ENCODE measurements around the gene LAMC3.

The LAMC3 gene

GRCh38 chr9:131046581-131047202 lies 37.7 kb downstream of the LAMC3 start:
- Histone ChIP-seq H3K4me3 (ENCODE audit: low read depth, low read length) (no peak overlapping the region), H3K36me3 (no peaks in the 10 kb centered on the region), H3K27me3 (ENCODE audit: insufficient read depth, low read depth, severe bottlenecking) (no peaks in the 10 kb centered on the region), H3K9me3 (ENCODE audit: severe bottlenecking) (peaks cover 13% of the 10 kb centered on the region), H3K27ac (no peak overlapping the region)
- peak; percentile 93 for TF ChIP-seq CTCF (IDR thresholded peaks at IDR 0.05; ENCODE audit: low read depth, low read length)
- DNase-seq, result peak; percentile 77

- no peaks in the 10 kb centered on the region for H3K36me3 ChIP-seq
- H3K9me3 ChIP-seq (ENCODE audit: severe bottlenecking), result peaks cover 13% of the 10 kb centered on the region
- H3K4me3 ChIP-seq (ENCODE audit: low read depth, low read length), result no peak overlapping the region
- H3K27me3 ChIP-seq (ENCODE audit: insufficient read depth, low read depth, severe bottlenecking), result no peaks in the 10 kb centered on the region
- no peak for DNase-seq
- TF ChIP-seq CTCF (IDR thresholded peaks at IDR 0.05; ENCODE audit: low read depth, low read length), result no peak
- H3K27ac ChIP-seq, result no peak overlapping the region
Observed at GRCh38 chr9:131048332-131048731, 39.4 kb downstream of the LAMC3 start.

- peaks cover 13% of the 10 kb centered on the region for H3K9me3 ChIP-seq (ENCODE audit: severe bottlenecking)
- no peak for TF ChIP-seq CTCF (IDR thresholded peaks at IDR 0.05; ENCODE audit: low read depth, low read length)
- DNase-seq, result no peak
Observed at GRCh38 chr9:131048820-131049219, 39.8 kb downstream of the LAMC3 start.

GRCh38 chr9:131049829-131050715 lies 41.1 kb downstream of the LAMC3 start:
- H3K9me3 ChIP-seq (ENCODE audit: severe bottlenecking), result peaks cover 13% of the 10 kb centered on the region
- H3K4me3 ChIP-seq (ENCODE audit: low read depth, low read length), result no peak overlapping the region
- DNase-seq, result no peak
- no peak overlapping the region for H3K27ac ChIP-seq
- H3K36me3 ChIP-seq, result no peaks in the 10 kb centered on the region
- no peaks in the 10 kb centered on the region for H3K27me3 ChIP-seq (ENCODE audit: insufficient read depth, low read depth, severe bottlenecking)
- no peak for TF ChIP-seq CTCF (IDR thresholded peaks at IDR 0.05; ENCODE audit: low read depth, low read length)

More at GRCh38 chr9:131048820-131049219, 39.8 kb downstream of the LAMC3 start:
- no peaks in the 10 kb centered on the region for H3K36me3 ChIP-seq
- H3K27me3 ChIP-seq (ENCODE audit: insufficient read depth, low read depth, severe bottlenecking), result no peaks in the 10 kb centered on the region
- H3K4me3 ChIP-seq (ENCODE audit: low read depth, low read length), result no peak overlapping the region
- H3K27ac ChIP-seq, result no peak overlapping the region

- Histone ChIP-seq H3K4me3 (ENCODE audit: low read depth, low read length) (no peak overlapping the region), H3K36me3 (no peaks in the 10 kb centered on the region), H3K9me3 (ENCODE audit: severe bottlenecking) (peaks cover 13% of the 10 kb centered on the region), H3K27me3 (ENCODE audit: insufficient read depth, low read depth, severe bottlenecking) (no peaks in the 10 kb centered on the region), H3K27ac (no peak overlapping the region)
- TF ChIP-seq CTCF (IDR thresholded peaks at IDR 0.05; ENCODE audit: low read depth, low read length), result no peak
- DNase-seq, result no peak
Observed at GRCh38 chr9:131050831-131051230, 41.9 kb downstream of the LAMC3 start.

Data from WERI-Rb-1 (cell line).